NB4 (cell line): Measurements from ENCODE around the gene ALDH5A1.

ENCODE experiments used
- DNase-seq: peaks from one replicate; pipeline ENCODE4 v3.0.0; 2010; ENCODE audit warnings: low read depth
- H3K4me3 ChIP-seq: one replicate; pipeline ENCODE4 v1.5.1; 2011; ENCODE audit warnings: mild to moderate bottlenecking, low read depth, low read length, moderate library complexity
- CTCF ChIP-seq: IDR thresholded peaks from one replicate; pipeline ENCODE4 v1.5.1; 2012; ENCODE audit warnings: low read depth, low read length
- MYC ChIP-seq: IDR thresholded peaks from 2 replicates; pipeline ENCODE4 v1.6.1; 2011; ENCODE audit warnings: low read depth, low read length
- POLR2A ChIP-seq: IDR thresholded peaks from 2 replicates; pipeline ENCODE4 v1.6.1; 2011; ENCODE audit warnings: mild to moderate bottlenecking; ENCODE audit not compliant: insufficient read length; ENCODE audit errors: extremely low read depth
- TF ChIP-seq, protein P1 (sequence below): IDR thresholded peaks from 2 replicates; pipeline ENCODE4 v1.6.1; 2011; ENCODE audit warnings: low read depth, low read length

The ALDH5A1 gene

GRCh38 chr6:24524805-24525204, 30.0 kb downstream of the ALDH5A1 start:
- peak; percentile 66 for DNase-seq
- H3K4me3 ChIP-seq, result no peak overlapping the region
- TF ChIP-seq, protein P1, sequence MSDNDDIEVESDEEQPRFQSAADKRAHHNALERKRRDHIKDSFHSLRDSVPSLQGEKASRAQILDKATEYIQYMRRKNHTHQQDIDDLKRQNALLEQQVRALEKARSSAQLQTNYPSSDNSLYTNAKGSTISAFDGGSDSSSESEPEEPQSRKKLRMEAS, result no peak
- peak; percentile 72 for TF ChIP-seq CTCF

DNA sequence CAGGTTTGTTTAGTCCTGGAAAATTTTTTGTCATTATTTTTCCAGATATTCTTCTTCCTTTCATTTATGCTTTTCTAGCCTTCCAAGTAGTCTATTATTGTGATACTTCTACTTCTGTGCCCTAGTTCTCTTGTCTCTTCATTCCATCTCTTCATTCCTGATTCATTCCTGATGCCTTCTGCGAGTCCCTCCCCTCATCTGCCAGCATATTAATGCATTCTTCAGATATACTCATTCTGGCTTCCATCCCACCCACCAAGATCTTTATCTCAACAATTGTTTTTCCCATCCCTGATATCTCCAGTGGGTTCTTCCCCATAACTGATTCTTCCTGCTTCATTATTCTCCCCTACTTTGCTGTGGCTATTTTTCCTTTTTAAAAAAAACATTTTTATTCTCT, 35.2 kb downstream of the ALDH5A1 start:
- TF ChIP-seq POLR2A, result no peak
- no peak for TF ChIP-seq MYC
- TF ChIP-seq, protein P1, result no peak
- no peak for TF ChIP-seq CTCF
- DNase-seq, result no peak
- no peak overlapping the region for H3K4me3 ChIP-seq

DNA sequence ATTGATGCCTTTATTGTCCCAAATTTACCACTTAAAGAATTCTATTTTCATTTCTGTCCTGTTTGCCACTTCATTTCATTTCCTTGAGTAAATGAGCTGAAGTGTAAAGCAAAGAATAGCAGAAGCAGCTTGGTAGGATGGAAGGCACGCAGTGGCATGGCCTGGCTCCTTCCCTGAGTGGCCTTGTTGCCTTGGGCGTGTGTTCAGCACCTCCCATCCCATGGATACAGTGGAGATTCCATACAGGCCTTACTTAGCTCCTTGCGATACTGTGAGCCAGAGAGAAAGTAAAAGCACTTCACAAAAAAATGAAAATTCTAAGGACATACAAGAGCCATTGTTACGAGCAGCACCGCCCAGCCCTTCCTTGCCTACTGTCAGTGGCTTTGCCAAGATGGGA, 39.6 kb downstream of the ALDH5A1 start:
- DNase-seq, result no peak
- TF ChIP-seq, protein P1, result no peak
- TF ChIP-seq MYC (no peak), CTCF (no peak), POLR2A (no peak)
- H3K4me3 ChIP-seq, result no peak overlapping the region

GRCh38 chr6:24535210-24535609, 40.4 kb downstream of the ALDH5A1 start:
- TF ChIP-seq MYC (no peak), POLR2A (no peak)
- TF ChIP-seq, protein P1, result no peak
- DNase-seq, result no peak
- no peak overlapping the region for H3K4me3 ChIP-seq

- DNase-seq, result no peak
- no peak overlapping the region for H3K4me3 ChIP-seq
- TF ChIP-seq MYC (no peak), POLR2A (no peak), CTCF (no peak)
- TF ChIP-seq, protein P1, result no peak
Measured at GRCh38 chr6:24536466-24536865, 41.7 kb downstream of the ALDH5A1 start.

DNA sequence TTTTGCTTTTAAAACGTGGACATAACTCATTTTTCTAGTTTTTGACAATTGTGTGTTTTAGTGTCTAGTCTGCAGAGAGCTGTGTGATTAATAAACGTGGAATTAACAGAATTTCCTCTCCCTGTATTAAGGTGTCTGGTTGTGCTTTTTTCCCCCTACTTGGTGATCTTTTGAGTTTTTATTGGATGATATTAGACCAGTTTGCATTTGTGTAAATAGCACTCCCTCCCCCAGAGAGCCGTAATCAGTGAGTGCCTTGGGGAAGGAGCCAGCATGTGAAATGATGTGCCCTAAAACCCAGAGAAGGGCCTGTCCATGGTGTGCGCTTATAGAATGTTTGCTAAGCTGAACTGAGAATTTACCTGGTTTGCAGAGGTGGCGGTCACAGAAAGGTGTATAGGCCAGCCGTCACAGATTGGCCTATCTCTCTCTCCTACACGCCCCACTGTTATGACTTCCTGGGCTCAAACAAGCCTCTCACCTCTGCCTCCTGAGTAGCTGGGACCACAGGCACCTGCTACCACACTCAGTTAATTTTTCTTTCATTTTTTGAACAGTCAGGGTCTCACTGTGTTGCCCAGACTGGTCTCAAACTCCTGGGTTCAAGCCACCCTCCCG, 42.4 kb downstream of the ALDH5A1 start:
- TF ChIP-seq CTCF (no peak), MYC (no peak), POLR2A (no peak)
- TF ChIP-seq, protein P1, result no peak
- no peak for DNase-seq
- H3K4me3 ChIP-seq, result no peak overlapping the region
